ENCODE measurements around the gene MYO5A.
"Not testable (repeated sequence)": the region's sequence is repeated elsewhere in the genome, so short reads cannot be mapped to it uniquely, and the experiment has no call there.

Gene MYO5A

GRCh38 chr15:52324109-52324508 lies 204.6 kb downstream of the MYO5A start:
- DNase-seq, result no peak

DNA sequence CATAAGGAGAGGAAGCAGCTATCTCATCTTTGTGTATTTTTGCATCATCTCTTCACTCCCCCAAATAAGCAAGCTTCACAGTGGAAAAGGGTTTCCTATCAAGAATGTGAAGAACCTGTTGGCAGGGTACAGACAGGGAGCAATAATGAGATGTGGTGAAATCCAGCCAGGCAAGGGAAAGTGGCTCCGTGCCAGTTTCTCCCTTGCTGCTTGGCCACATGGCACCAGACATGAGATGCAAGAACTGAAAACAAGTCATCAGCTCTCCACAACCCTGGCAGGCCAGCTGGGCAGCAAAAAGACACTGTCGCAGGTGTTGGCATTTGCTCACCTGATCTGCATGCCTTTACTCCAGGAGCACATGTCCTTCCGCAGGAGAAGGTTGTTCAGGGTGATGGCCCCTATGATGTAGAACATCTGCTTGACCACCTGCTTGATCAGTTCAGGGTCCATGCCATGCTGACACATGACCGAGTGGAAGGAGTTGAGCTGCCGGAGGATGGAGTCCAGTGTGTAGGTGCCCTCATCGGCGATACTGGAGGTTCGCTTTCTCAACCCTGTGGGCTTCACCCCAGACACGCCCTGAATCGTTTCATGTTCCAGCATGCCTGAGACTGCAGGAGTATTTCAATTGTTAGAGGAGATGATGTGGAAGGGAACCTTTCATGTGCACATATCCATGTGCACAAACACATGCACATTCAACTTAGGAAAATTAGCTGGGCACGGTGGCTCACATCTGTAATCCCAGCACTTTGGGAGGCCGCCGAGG lies 209.8 kb downstream of the MYO5A start:
- DNase-seq, result no peak

- DNase-seq, result no peak
Observed at GRCh38 chr15:52317688-52318087, 211.0 kb downstream of the MYO5A start.

DNA sequence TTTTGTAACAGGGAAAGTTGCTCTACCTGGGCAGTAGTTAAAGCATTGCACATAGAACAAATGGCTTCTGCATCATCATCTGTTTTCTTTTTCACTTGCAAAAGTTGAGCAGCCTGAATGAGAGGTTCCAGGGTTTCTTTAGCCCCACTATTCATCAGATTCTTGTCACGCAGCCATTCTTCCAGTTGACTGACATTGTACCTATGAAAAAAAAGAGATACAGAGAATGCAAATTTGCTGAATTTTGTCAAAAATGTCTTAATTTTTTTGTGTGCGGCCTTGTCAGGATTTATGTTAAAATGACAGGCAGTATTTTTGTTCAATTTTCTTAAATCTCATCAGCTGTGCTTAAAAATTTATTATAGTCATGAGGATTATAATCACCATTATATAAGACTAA lies 211.7 kb downstream of the MYO5A start:
- no peak for DNase-seq

GRCh38 chr15:52309154-52309548 lies 219.5 kb downstream of the MYO5A start:
- DNase-seq, result no peak

DNA sequence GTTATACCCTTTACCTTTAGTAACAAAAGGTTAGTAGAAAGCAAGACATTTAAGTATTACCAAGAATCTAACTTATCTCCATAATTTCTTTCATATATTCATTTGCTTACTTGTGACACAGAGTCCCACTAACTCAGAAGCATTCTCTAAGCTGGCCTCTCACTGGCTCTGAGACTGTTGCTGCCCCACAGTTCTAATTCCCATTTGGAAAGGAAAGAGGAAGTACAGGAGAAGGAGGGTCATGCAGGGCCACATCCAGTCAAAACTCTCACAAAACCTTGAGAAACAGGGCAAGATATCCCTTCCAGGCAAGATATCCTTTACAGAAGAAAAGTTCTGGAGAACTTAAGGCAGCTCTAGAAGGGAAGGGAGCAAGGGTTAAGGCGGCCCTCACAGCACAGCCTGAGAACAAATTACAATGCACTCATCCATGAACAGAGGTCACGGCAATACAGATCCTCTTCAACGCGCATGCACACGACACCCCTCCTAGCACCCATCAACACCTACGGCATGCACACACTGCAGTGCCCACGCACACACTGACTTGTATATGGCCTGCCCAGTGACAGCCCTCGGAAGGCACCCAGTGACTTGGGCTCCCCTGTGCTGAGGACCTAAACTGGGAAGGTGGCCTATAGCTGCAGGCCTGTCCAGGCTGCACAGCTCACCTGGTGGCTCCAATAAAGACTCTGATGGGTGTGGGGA lies 220.1 kb downstream of the MYO5A start:
- no peak for DNase-seq

DNA sequence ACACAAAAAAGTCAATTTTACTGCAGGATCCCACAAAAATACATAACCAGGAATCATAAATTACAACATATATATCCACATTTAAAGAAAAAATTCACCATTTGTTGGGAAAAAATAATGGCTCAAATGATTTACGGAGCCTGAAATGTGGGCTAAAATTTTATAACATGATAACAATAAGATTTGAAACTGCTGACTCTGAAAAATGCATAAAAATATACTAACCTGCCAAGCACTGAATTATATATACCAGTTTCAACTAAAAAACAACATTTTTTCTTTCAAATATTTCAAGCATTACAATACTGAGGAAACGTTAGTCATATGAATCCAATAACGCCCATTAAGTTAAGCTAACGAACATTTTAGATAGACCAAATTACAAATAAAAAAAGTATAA lies 220.8 kb downstream of the MYO5A start:
- DNase-seq, result no peak

GRCh38 chr15:52306270-52306669 lies 222.4 kb downstream of the MYO5A start:
- DNase-seq, result peak; percentile 86

DNA sequence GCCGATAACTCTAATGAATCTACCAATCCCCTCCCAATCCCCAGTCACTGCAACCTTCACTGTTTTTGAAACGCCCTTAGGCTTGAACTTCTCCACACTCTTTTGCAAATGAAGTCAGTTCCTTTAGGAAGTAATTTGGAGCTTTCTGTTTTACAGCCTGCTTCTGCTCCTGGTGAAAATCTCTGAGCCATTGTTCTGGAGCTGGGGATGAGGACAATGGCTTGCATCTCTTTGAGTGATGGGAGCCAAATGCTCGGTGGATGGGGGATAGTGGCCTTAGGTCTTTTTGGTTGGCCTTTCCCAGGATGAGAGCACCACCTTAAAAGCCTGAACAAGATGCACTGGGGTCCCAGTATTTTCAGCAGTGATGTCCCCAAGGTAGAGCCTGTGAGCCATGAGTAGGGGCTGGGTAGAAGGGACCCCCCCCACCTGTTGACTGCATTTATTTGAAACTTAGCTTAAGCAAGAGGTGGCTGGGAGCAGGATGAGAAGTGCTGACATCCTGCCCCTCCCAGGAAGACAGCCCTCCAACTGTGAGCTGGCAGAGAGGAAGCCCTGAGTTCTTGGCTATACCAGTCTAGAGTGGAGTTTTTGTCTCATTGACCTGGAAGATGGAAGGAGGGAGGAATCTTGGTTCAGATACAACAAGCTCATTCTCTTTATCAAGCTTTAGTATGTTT lies 225.4 kb downstream of the MYO5A start:
- no peak for DNase-seq

- no peak for DNase-seq
Observed at GRCh38 chr15:52301265-52301847, 227.3 kb downstream of the MYO5A start.

GRCh38 chr15:52295421-52296001 lies 233.2 kb downstream of the MYO5A start, which contains the start of gene MYO5C:
MYO5C (minus strand) TSS chr15:52295804; CDS start chr15:52295636, 168 bp downstream.
- DNase-seq, result no peak

DNA sequence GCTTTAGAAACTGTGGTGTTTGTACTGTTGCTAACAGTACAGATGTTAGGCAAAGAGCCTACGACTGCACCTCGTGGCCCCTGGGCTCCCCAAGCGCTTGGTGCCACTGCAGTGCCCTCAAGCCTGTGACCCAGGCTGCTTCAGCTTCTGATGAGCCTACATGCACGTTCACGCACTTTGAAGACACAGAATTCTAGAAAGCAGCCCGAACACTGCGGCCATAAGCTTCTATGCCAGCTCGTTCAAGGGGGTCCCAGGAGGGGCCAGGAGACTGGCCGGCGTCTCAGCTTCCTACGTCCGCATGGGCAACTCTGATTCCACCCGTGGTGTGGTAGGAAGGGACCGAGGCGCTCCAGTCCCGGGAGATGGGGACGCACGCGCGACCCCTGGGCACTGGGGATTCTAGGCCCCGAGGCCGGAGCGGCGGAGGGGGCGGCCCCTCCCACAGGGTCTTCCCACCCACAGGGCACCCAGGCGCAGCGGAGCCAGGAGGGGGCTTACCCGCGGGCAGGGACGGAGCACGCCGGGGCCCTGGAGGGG lies 233.7 kb downstream of the MYO5A start:
- DNase-seq, result no peak

DNA sequence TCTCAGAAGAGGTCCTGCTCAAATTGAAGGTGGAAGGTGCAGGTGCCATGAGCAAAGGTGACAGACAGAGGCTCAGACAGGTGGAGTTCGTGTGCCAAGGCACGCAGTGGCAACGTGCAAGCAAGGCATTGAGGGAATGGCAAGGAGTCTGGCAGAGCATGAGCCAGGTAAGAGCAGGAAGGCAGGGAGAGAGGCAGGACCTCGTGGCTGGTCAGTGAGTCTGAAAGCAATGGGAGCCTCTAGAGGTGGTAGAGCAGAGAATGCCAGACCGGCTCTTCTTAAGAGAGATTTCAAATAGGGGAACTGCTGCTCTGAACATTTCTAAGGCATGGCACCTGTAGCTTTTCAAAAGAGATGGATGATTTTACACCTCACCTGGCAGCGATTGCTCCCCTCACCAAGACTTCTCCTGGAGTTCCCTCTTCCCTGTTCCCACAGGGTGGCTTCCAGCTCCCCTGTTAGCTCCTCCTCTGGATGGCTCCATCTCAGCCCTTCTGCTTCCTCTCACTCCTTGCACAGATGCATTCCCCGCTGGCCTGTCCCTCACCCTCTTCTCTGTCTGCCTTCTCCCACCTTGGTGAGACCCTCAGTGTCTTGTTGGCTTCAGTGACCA lies 235.8 kb downstream of the MYO5A start:
- no peak for DNase-seq

DNA sequence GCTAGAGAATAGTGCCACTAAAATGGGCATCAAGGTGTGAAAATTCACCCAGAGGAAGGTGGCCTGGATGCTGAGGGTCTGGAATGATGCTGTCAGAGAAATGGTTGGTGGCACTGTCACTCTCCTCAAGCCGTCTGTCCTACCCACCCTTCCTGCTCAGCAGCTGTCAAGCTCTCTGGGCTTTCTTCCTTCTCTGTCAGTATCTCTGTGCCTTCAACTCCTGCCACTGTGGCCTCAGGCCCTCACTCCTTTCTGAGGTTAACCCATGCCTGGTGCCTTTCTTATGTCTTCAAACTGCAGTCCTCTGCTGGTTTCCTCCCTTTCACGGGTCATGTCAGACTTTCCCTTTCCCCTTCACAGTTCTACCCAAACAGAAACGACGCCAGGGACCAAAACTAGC lies 237.5 kb downstream of the MYO5A start:
- no peak for DNase-seq

DNA sequence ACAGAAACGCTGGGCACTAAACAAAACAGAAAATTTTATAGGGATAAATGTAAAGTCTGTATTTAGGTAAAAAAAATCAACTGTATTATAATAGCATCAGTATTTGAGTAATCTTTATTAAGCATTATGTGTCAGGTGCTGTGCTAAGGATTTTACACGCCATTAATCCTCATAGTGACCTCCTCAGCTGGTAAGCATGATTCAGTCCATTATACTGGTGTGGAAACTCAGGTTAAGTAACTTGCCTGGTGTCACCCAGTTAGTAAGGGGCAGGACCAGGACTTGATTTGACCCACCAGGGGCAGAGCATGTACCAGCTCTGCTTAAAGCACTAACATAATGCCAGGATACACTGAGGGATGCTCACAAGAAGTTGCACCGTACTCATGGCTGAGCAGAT lies 237.9 kb downstream of the MYO5A start:
- no peak for DNase-seq

DNA sequence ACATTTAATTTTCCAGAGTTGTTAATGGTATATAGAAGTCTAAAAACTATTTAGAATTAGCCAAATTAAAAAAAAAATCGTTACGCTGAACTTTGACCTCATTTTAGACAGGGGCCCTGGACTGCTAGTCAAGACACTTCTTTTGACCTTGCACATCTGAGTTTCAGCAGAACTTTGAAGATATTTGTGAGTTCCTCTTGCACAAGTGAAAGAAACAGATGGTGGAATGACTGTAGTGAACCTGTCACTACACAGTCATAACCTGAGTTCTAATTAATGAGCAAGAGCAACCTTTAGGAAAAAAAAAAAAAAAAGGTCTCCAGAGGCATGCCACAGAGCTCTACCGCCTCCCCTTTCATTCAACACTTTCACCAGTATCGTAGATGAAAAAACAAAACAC lies 238.4 kb downstream of the MYO5A start:
- DNase-seq, result no peak

DNA sequence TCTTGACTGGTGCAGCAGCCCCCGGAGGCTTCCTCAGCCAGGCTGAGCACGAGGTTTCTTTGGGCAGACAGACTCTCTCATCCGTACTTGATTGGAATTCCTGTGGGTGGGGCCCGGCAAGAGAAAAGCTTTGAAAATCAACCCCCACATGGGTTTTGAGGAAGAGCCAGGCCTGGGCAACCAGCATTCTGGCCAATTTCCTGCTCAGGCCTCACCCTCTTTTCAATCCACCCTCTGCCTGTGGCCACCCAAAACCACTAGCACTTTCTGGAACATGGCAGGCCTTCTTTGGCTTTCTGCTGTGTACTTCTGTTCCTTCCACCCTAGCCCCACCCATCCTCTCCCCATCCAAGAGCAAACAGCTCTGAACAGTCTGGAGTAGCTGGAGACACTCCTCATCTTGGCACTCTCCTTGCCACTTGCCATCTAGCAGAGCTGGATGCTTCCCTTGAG lies 239.0 kb downstream of the MYO5A start:
- no peak for DNase-seq

DNA sequence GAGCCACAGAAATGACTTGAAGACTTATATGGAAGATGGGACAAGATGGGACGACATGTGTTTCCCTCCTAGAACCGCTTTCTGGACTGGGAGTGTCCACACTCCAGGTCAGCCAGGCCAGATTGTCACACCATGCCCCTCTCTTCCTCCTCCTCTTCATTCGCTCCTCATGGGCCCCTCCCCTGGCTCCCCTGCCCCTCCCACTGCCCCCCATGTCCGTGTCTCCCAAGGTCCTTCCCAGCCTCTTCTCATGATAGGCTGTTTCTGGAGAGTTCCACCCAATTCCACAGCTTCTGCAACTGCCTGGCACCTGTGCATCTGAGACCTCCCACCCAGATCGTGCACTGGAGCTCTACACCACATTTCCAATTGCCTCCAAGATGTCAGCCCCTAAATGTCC lies 239.7 kb downstream of the MYO5A start:
- no peak for DNase-seq

- no peak for DNase-seq
Observed at GRCh38 chr15:52288051-52288942, 240.4 kb downstream of the MYO5A start.

- no peak for DNase-seq
Observed at GRCh38 chr15:52287114-52287513, 241.6 kb downstream of the MYO5A start.

- not testable (repeated sequence) for DNase-seq
Observed at GRCh38 chr15:52285941-52286340, 242.7 kb downstream of the MYO5A start.

Data from HCEC 1CT (cell line).